H1 (cell line): ENCODE data around the gene USP6. TPM values are rescaled to one million over a fixed set of nuclear protein-coding genes. Genes with fewer than 3 reads are reported as not detected.

Experiments
- POLR2AphosphoS5 ChIP-seq: IDR thresholded peaks from 2 replicates; pipeline ENCODE4 v1.6.1; 2011; ENCODE audit warnings: low read depth, low read length
- RFX5 ChIP-seq: IDR thresholded peaks from 2 replicates; pipeline ENCODE4 v1.6.1; 2011; ENCODE audit warnings: low read depth, low read length, improper control_type of control experiment, borderline replicate concordance
- polyA plus RNA-seq, 7 experiments: library from polyadenylated mRNA; depleted of rRNA in 3 of 7; stranded (reverse) in 5 of 7; unstranded in 2 of 7; fragments of >200 nt in 5 of 7; fragments of 200-250 nt in 2 of 7; gene quantifications; 1 replicate in 5 of 7; 2 replicates in 1 of 7; 4 replicates in 1 of 7; pipeline versions ENCODE4 v1.2.1 to v1.2.3, GENCODE V29; 2011 to 2013; ENCODE audit warnings: missing spikeins in 2 of 7, mixed read lengths in 2 of 7
- total RNA-seq: library from RNA; stranded (reverse); fragmentation: NEBNext Ultra II Directional; extraction: Animal tissue kit (Norgen Biotek cat#: 25700); gene quantifications from 2 replicates; pipeline ENCODE4 v1.2.1, GENCODE V29; 2021

USP6 gene
- total and polyA plus RNA-seq, 2 of the 8 experiments (the other 6 are each of a cell fraction or from before 2014, with no cell fraction given), result 0.08 to 0.32 TPM

DNA sequence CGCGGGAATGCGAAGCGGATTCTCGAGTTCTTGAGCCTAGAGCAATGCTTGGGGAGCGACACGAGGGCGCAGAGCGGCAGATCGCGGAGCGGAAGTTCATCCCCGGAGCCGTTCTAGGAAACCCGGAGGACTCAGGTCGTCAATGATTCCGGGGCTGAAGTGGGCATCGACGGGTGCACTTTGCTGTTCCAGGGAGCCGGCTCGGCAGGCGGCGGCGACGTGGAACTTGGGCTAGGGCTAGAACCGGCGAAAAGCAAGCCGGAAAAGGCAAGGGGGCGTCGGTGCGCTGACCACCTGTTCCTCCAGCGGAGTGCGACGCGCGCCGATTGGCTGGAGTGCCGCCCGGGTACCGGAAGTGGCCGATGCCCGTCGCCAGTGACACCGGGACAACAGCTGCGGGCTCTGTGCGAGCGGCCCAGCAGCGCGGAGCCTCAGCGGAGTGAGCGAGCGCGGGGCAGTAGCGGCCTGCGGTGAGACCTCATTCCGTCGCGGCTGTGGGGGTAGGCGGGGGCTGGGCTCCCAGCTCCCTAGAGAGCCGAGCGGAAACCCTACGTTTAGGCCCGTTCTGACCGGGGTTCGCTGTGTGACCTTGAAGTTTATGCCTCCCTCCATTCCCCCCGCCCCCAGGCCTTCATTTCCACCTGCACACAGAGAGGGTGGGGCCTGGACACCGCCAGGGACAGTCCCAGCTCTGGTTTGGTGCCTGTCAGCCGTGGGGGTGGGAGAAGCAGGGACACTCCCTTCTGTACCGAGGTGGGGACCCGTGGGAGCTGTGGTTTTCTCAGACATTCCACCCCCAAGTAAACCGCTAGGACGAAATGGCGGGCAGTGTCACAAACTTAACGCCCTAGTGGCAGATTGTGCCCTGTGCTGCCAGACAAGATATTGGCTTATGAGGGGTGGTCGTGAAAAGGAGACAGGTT lies 37.5 kb upstream of the USP6 start, which contains the start of gene ZFP3 (continued):
- TF ChIP-seq POLR2AphosphoS5 (no peak), RFX5 (no peak)
